AG09319 (cell line): ENCODE measurements around the gene ERGIC2.
"Not testable (repeated sequence)": the region's sequence is repeated elsewhere in the genome, so short reads cannot be mapped to it uniquely, and the experiment has no call there.

Experiments used
- DNase-seq: peaks from one replicate; pipeline ENCODE4 v3.0.0-alpha.2; 2010; ENCODE audit warnings: low read depth; ENCODE audit errors: extremely low read depth
- TF ChIP-seq, protein P1 (sequence below): IDR thresholded peaks from 2 replicates; pipeline ENCODE4 v1.5.1; 2011; ENCODE audit warnings: low read depth, mild to moderate bottlenecking, inconsistent platforms, low read length, moderate library complexity

Gene ERGIC2

DNA sequence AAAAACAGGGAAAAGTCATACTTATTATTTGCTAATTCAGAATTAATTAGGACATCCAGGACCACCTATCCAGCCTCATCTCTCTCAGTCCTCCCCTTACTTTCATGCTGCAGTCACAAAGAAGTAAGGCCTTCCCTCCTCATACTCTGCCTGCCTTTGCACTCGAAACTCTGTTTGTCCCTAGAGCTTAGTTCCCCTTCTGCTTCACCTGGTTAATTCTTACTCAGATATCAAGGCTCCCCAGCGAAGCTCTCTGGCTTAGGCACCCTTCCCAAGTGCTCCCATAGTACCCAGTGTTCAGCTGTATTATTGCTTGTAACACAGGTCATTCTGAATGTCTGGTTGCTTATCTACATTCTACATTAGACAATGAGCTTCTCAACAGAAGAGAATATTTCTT is 81.3 kb downstream of the ERGIC2 start:
- TF ChIP-seq, protein P1, sequence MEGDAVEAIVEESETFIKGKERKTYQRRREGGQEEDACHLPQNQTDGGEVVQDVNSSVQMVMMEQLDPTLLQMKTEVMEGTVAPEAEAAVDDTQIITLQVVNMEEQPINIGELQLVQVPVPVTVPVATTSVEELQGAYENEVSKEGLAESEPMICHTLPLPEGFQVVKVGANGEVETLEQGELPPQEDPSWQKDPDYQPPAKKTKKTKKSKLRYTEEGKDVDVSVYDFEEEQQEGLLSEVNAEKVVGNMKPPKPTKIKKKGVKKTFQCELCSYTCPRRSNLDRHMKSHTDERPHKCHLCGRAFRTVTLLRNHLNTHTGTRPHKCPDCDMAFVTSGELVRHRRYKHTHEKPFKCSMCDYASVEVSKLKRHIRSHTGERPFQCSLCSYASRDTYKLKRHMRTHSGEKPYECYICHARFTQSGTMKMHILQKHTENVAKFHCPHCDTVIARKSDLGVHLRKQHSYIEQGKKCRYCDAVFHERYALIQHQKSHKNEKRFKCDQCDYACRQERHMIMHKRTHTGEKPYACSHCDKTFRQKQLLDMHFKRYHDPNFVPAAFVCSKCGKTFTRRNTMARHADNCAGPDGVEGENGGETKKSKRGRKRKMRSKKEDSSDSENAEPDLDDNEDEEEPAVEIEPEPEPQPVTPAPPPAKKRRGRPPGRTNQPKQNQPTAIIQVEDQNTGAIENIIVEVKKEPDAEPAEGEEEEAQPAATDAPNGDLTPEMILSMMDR = no peak
- DNase-seq = no peak

DNA sequence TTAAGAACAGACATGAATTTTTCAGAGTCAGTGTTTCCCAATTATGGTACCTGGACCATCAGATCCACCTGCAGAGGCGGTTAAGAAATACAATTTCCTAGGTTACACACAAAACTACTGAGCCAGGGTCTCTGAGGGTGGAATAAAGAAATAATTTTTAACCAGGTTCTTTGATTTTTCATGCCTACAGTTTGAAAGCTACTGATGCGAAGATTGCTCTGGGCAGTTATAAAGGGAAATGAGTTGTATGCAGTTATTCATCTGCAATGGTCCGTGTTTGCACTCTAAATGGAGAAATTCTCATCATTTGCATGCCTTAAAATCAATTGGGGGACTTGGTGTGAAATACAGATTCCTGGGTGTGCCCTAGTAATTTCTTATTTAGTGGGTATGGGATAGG is 89.7 kb downstream of the ERGIC2 start:
- no peak for DNase-seq
- TF ChIP-seq, protein P1 = no peak

DNA sequence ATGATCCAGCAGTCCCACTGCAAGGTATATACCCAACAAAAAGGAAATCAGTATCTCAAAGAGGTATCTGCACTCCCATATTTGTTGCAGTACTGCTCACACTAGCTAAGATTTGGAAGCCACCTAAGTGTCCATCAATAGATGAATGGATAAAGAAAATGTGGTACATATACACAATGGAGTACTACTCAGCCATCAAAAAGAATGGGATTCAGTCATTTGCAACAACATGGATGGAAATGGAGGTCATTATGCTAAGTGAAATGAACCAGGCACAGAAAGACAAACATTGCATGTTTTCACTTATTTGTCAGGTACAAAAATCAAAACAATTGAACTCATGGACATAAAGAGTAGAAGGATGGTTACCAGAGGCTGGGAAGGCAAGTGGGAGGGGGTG is 90.5 kb downstream of the ERGIC2 start:
- not testable (repeated sequence) for DNase-seq

DNA sequence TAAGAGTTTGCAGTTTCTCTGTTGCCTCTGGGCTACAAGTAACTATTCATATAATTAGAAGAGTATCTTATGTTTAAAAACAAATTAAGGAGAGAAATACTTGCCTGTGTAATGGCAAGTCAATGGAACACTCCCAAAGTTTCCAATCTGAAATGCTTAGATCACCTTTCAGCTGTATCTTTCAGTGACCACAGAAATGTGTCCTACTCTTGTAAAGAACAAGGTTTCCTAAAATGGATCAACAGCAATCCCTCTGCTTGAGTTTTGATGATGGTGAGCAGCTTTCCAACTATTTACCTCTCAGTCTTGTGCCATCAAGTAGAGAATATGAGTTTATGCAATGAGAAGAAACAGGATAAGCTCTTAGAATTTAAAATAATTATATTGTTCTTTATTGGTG is 92.9 kb downstream of the ERGIC2 start:
- DNase-seq = no peak
- TF ChIP-seq, protein P1 = no peak

DNA sequence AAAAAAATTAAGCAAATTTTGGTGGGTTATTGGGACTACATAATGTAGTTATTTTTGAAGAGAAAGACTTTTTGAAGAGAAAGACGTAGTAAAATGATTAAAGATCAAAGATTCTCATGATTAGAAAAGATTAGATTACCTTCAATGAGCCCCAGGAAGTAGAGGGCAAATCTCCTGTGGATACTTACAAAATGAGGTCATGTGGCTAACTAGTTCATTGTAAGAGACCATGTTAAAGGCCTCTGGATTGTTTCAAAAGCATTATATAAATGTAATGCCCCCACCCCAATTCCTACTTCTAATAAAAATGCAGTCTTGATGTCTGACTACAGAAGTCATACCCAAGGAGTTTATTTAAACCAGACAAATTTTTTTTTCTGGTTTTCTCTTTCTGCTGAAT is 93.3 kb downstream of the ERGIC2 start:
- no peak for DNase-seq
- TF ChIP-seq, protein P1 = no peak
